Brain pericyte (primary cell): ENCODE data around the gene UGT2B7.
"Not testable (repeated sequence)": the region's sequence is repeated elsewhere in the genome, so short reads cannot be mapped to it uniquely, and the experiment has no call there.

Experiments used
- DNase-seq: peaks from one replicate; pipeline ENCODE4 v3.0.0-alpha.2; 2012; ENCODE audit warnings: low read depth, low spot score

The UGT2B7 gene

DNA sequence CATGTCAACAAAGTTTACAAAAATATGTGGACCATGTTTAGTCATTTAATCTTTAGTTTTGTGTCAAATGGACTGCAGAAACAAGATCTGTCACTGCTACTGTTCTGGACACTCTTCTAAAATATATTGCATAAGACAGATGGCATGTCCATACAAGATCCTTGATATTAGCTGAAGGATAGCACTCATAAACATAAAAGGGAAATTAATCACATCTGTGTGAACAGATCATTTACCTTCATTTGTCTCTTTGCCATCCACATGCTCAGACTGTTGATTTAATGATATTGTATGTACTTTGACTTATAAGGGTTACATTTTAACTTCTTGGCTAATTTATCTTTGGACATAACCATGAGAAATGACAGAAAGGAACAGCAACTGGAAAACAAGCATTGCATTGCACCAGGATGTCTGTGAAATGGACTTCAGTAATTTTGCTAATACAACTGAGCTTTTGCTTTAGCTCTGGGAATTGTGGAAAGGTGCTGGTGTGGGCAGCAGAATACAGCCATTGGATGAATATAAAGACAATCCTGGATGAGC lies at the start of gene UGT2B7:
Gene UGT2B7, plus strand, starts transcription at position 364 of the 546 bp plus-strand sequence. Its CDS starts 47 bp downstream, at position 411.
- no peak for DNase-seq

DNA sequence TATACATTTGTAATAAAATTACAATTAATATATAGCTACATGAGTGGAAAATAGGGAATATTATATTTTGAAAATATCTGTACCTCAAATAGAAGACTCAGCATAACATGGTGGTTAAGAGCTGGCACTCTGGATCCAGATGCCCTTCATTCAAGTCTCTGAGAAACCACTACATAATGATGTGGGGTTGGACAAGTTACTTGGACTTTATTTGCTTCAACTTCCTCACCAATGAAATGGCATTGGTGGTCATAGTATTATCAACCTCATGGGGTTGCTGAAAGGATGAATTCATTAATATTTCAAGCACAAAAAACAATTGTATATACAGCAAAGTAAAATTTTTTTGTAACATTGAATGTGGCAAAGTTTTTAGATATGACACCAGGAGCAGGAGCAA lies 46.4 kb upstream of the UGT2B7 start:
- no peak for DNase-seq

- not testable (repeated sequence) for DNase-seq
Measured at GRCh38 chr4:69050853-69051575, 45.3 kb upstream of the UGT2B7 start.

DNA sequence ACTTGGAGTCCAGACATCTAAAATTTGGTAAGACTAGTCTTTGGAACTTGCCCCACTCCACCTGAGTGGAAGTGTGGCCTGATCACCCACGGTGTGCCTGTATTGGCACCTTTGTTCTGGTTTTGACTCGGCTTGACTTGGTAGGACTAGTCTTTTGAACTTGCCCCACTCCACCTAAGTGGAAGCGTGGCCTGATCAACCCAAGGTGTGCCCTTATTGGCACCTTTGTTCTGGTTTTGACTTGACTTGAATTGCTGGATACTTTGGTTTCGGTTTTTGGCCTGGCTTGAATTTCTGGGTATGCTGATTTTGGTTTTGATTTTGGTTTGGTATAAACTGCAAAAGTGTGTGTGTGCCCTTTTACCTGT lies 44.7 kb upstream of the UGT2B7 start:
- no peak for DNase-seq

GRCh38 chr4:69053309-69053885 lies 42.9 kb upstream of the UGT2B7 start:
- not testable (repeated sequence) for DNase-seq

GRCh38 chr4:69054033-69054432 lies 42.2 kb upstream of the UGT2B7 start:
- DNase-seq: not testable (repeated sequence)

- DNase-seq: no peak
Measured at GRCh38 chr4:69054578-69055200, 41.6 kb upstream of the UGT2B7 start.

GRCh38 chr4:69056150-69056549 lies 40.1 kb upstream of the UGT2B7 start:
- DNase-seq: no peak

DNA sequence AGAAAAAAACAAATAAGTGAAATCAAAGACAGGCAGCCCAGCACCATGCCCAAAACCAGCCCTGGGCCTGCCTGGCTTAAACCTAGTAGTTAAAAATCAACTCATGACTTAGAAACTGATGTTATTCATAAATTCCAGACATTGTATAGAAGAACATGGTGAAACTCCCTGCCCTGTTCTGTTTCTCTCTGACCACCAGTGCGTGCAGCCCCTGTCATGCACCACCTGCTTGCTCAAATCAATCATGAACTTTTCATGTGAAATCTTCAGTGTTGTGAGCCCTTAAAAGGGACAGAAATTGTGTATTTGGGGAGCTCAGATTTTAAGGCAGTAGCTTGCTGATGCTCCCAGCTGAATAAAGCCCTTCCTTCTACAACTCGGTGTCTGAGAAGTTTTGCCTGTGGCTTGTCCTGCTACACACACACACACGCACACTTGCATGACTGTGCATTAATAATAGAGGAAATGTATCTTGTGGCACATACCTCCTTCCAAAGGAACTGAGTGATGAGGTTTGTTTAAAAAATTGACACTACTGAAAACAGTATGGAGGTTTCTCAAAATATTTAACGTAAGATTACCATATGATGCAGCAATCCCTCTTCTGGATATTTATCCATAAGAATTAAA lies 39.2 kb upstream of the UGT2B7 start:
- DNase-seq: no peak

- DNase-seq: no peak
Measured at GRCh38 chr4:69057620-69058409, 38.5 kb upstream of the UGT2B7 start.

- DNase-seq: no peak
Measured at GRCh38 chr4:69058410-69059059, 37.7 kb upstream of the UGT2B7 start.

GRCh38 chr4:69060651-69061308 lies 35.5 kb upstream of the UGT2B7 start:
- DNase-seq: no peak

DNA sequence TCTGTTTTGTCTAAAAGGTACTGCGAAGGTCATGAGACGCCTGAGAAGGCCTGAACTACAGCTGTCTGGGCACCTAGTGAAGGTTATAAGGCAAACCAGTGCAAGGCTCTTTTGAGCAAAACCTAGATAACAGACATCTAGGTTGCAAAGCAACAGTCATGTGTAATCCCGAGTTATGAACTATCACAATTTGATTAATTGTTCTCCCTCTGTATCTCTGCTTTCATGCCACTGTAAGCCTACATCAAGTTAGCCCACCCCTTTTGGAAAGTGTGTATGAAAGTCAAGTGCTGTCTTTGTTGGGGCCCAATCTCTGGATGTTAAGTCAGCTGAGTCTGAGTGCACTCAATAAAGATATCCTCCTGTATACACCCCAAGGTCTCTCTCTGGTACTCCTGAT lies 31.9 kb upstream of the UGT2B7 start:
- no peak for DNase-seq

DNA sequence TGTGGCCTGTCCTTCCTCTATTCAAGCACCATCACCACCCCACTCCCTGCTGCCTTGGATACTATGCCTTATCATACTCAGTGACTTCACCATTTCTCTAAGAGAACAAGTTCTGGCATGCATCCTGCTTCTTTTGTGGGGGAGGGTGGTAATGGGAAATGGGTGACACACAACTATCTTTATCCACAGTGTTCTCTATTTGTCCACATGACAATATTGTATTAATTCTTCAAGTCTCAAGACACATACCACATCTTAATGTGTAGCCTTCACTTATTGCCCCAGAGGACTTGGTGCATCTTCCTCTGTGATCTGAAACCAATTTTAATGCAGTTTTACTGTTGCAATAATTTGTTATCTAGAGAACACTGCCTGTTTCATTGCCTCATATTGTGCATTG lies 29.3 kb upstream of the UGT2B7 start:
- no peak for DNase-seq

DNA sequence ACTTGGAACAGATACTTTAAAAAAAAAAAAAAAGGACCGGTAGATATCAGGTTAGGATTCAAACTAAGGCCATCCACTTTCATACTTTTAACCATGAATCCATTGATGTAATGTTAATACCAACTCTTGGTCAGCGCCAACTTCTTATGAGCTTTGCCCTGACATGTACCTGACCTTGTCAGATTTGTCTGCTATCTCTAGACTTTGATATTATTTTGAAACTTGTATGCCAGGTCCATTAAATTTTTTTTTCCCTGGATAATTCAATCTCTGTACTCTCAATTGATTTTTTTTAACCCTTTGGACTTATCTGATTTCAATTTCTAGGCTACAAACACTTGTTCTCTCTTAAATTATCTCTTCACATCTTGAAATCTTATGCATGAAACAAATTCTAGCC lies 27.2 kb upstream of the UGT2B7 start:
- no peak for DNase-seq

GRCh38 chr4:69070590-69070989 lies 25.7 kb upstream of the UGT2B7 start:
- DNase-seq: no peak

DNA sequence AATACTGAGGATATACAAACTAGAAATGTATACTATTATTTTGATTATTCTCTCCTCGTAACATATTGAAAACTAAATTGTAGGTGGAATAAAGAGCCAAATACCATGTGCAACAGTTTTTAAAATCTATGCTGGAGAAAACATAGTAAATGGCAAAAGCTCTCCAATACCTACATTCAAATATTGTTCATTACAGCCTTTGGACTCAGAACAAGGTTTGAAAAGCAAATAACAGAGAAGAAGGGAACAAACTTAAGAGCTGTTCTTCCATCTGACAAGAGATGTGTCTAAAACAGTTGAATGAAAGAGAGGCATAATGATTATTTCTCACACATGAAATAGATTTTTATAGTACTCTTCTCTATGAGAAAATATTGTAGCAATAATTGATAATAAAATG lies 25.0 kb upstream of the UGT2B7 start:
- DNase-seq: no peak

DNA sequence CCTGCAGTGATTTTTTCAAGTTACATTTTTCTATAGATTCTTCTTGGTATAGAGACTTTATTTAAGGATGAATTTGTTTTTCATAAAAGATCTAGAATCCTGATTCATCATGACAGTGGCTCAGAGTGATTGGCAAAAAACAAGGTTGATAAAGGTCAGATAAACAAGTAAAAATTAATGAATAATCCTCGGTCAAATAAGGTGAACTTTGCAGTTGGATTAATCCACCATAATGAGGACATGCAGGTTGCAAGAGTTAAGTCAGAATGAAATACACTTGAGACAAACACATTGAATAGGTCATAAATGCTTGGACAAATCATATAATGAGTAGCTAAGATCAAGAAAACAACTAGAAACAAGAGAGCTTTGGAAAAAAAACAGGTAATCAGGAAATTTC lies 22.9 kb upstream of the UGT2B7 start:
- DNase-seq: no peak

DNA sequence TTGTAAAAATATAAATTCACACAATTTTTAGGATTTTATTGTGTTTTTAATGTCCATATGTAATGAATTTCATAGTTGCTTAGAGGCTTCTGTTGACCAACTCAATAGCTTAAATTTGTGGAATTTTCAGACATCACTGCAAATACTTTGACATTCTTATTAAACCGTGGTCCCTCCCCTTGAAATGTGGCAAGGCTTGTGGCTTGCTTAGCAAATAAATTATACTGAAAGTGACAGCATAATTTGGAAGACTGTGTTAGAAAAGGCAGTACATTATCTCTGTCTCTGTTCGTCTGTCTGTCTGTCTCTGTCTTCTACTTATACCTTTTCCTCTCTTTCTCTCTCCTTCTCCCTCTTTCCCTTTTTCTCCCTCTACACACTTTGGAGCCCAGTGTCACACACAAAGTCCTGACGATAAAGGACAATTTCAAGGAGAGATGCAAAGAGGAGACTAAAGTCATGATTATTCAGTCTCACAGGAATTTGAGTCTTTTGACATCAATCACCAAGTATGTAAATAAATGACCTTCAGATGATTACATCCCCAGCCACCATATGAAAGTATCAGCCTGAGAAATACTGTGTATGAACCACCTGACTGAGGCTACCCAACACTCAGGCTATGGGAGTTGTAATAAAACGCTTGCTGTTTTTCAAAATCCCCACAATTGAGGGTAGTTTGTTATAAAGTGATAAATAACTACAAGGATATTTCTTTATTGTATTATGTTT lies 21.0 kb upstream of the UGT2B7 start:
- DNase-seq: no peak

- DNase-seq: no peak
Measured at GRCh38 chr4:69078852-69079251, 17.4 kb upstream of the UGT2B7 start.
